ENCODE results near the gene THBD. TPM values are rescaled to one million over a fixed set of nuclear protein-coding genes. Genes with fewer than 3 reads are reported as not detected.

The THBD gene
- total and polyA plus RNA-seq, 2 of the 4 experiments (the other 2 are of a cell fraction), result 0.07 TPM; not detected in 1

DNA sequence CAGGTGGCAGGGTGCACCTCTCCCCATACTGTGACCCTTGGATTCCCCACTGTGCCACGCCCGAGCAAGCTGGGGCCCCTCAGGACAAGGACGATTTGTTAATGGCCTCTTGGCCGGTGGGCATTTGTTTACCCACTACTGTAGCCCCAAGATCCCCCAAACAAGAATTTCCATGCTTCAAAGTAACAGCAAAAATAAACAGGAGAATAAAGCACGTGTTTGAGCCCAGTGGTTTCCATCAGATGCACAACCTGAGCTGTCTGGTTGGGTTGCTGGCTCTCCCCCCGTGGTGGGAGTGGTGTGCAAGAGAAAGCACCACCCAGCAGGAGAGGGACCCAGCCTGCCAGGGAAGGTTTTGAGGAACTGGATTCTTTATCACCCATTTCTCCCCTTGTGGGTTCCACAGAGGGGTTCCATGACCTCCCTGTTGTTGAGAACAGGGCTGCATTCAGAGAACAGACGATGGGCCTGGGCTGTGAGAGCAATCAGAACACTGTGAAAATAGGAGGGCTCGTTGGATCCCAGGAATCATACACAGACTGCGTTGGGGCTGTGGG is 31.9 kb upstream of the THBD start:
- in situ Hi-C loops (cut with MboI; ENCODE audit: low sequenced_read_pairs) (loop anchor here (25.0 kb wide), 1 partner anchor 106 kb away; no protein-coding TSS in a partner anchor), dilution Hi-C loops (cut with HindIII; ENCODE audit: low sequenced_read_pairs, unreplicated experiment) (no loop called here), intact Hi-C loops (cut with micrococcal nuclease) (no loop called here)
- Histone ChIP-seq H3K79me1 (ENCODE audit: low read depth in 1 of 2, low read length in 2 of 2) (no peaks in the 10 kb centered on the region), H3K27ac (ENCODE audit: insufficient read depth, low read length) (no peak overlapping the region), H2BK20ac (ENCODE audit: low read depth, low read length) (no peak overlapping the region), H3K36me3 (ENCODE audit: control insufficient read depth, insufficient read depth, low read length) (no peaks in the 10 kb centered on the region), H3K4me3 (ENCODE audit: insufficient read depth, low read depth, low read length) (no peak overlapping the region), H4K5ac (ENCODE audit: low read depth, low read length) (no peak overlapping the region), H3K9me3 (ENCODE audit: control insufficient read depth, insufficient read depth, low read length) (no peaks in the 10 kb centered on the region), H2AK5ac (ENCODE audit: low read depth, low read length) (no peak overlapping the region), H2BK5ac (ENCODE audit: low read depth, low read length, poor library complexity, severe bottlenecking) (no peak overlapping the region), H3K4ac (ENCODE audit: low read depth, low read length) (no peak overlapping the region), H3K9ac (ENCODE audit: low read depth, low read length) (no peak overlapping the region), H3K23ac (ENCODE audit: low read depth, low read length) (no peak overlapping the region), H4K91ac (ENCODE audit: insufficient read depth, low read depth, low read length) (no peak overlapping the region), H3K56ac (ENCODE audit: extremely low read depth, insufficient read depth, low read length) (no peak overlapping the region), H2BK15ac (ENCODE audit: low read depth, low read length) (no peak overlapping the region), H3K18ac (ENCODE audit: low read depth, low read length) (no peak overlapping the region), H3K4me1 (ENCODE audit: control insufficient read depth, insufficient read depth, low read length) (no peaks in the 10 kb centered on the region), H2AFZ (replicated peaks; ENCODE audit: low read length, poor library complexity) (no peak overlapping the region), H3K4me2 (ENCODE audit: low read depth, low read length) (no peak overlapping the region), H2BK120ac (ENCODE audit: low read depth, low read length) (no peak overlapping the region), H4K20me1 (ENCODE audit: insufficient read depth, low read length) (no peaks in the 10 kb centered on the region), H3K27me3 (ENCODE audit: control insufficient read depth, insufficient read depth, low read length) (peaks cover 41% of the 10 kb centered on the region), H3K9me1 (ENCODE audit: insufficient read depth, low read length) (no peaks in the 10 kb centered on the region), H2AK9ac (replicated peaks; ENCODE audit: low read depth, low read length, poor library complexity) (no peak overlapping the region), H4K8ac (ENCODE audit: low read depth in 2 of 2, low read length in 2 of 2) (no peak overlapping the region), H3K14ac (replicated peaks; ENCODE audit: low read depth, low read length) (no peak overlapping the region)
- CTCF ChIA-PET, result no interaction called here
- no CpG with 5 or more reads among the region's 9 CpGs for WGBS, 2 experiments (ENCODE audit: extremely low coverage in 2 of 2, insufficient read length in 1 of 2)
- DNase-seq (no peak), ATAC-seq (ENCODE audit: low read depth) (no peak)
- POLR2A ChIA-PET (ENCODE audit: unreplicated experiment), result no interaction called here
- TF ChIP-seq BHLHE40 (IDR thresholded peaks at IDR 0.05; ENCODE audit: low read depth, low read length) (no peak), MAZ (IDR thresholded peaks at IDR 0.05; ENCODE audit: borderline replicate concordance, low read depth, low read length) (no peak), MXI1 (IDR thresholded peaks at IDR 0.05; ENCODE audit: borderline replicate concordance, low read depth, low read length) (no peak), RAD21 (IDR thresholded peaks at IDR 0.05; ENCODE audit: low read length) (no peak), MAFK (IDR thresholded peaks at IDR 0.05; ENCODE audit: low read depth, low read length) (no peak), CEBPB (IDR thresholded peaks at IDR 0.05; ENCODE audit: low read depth, low read length) (no peak)
- TF ChIP-seq, protein P1, sequence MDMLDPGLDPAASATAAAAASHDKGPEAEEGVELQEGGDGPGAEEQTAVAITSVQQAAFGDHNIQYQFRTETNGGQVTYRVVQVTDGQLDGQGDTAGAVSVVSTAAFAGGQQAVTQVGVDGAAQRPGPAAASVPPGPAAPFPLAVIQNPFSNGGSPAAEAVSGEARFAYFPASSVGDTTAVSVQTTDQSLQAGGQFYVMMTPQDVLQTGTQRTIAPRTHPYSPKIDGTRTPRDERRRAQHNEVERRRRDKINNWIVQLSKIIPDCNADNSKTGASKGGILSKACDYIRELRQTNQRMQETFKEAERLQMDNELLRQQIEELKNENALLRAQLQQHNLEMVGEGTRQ (IDR thresholded peaks at IDR 0.05; ENCODE audit: low read depth, low read length), result no peak
- TF ChIP-seq, protein P2, sequence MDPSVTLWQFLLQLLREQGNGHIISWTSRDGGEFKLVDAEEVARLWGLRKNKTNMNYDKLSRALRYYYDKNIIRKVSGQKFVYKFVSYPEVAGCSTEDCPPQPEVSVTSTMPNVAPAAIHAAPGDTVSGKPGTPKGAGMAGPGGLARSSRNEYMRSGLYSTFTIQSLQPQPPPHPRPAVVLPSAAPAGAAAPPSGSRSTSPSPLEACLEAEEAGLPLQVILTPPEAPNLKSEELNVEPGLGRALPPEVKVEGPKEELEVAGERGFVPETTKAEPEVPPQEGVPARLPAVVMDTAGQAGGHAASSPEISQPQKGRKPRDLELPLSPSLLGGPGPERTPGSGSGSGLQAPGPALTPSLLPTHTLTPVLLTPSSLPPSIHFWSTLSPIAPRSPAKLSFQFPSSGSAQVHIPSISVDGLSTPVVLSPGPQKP (IDR thresholded peaks at IDR 0.05; ENCODE audit: borderline replicate concordance, low read depth, low read length), result no peak
- BruUV-seq (replicated peaks), result no TSS peak
